Hepatocyte (in vitro differentiated cells): Measurements from ENCODE around the gene FGF12. TPM values are rescaled to one million over a fixed set of nuclear protein-coding genes. Genes with fewer than 3 reads are reported as not detected.
"Not testable (repeated sequence)": the region's sequence is repeated elsewhere in the genome, so short reads cannot be mapped to it uniquely, and the experiment has no call there.

Experiments
- DNase-seq: peaks from one replicate; pipeline ENCODE4 v3.0.0-alpha.2; 2016; ENCODE audit warnings: low spot score
- H2AFZ ChIP-seq: fragments of 200-600 bp; sonication (generic); 2 replicates; pipeline ENCODE4 v1.6.0; 2016; ENCODE audit warnings: antibody characterized with exemption, mild to moderate bottlenecking
- H3K27ac ChIP-seq: fragments of 200-600 bp; sonication (generic); 2 replicates; pipeline ENCODE4 v1.5.1; 2016; ENCODE audit warnings: mild to moderate bottlenecking
- H3K27me3 ChIP-seq: fragments of 200-600 bp; sonication (generic); 2 replicates; pipeline ENCODE4 v1.6.1; 2016
- H3K36me3 ChIP-seq: fragments of 200-600 bp; sonication (generic); replicated peaks from 2 replicates; pipeline ENCODE4 v1.5.1; 2016; ENCODE audit warnings: low read depth; ENCODE audit not compliant: insufficient read depth
- H3K4me1 ChIP-seq: fragments of 200-600 bp; sonication (generic); 2 replicates; pipeline ENCODE4 v1.5.1; 2016; ENCODE audit warnings: mild to moderate bottlenecking, moderate library complexity; ENCODE audit not compliant: insufficient read depth
- H3K4me2 ChIP-seq: fragments of 200-600 bp; sonication (generic); 2 replicates; pipeline ENCODE4 v1.6.0; 2016
- H3K4me3 ChIP-seq: fragments of 200-600 bp; sonication (generic); 2 replicates; pipeline ENCODE4 v1.5.1; 2016; ENCODE audit warnings: mild to moderate bottlenecking
- H3K79me2 ChIP-seq: fragments of 200-600 bp; sonication (generic); 2 replicates; pipeline ENCODE4 v1.6.0; 2017; ENCODE audit warnings: mild to moderate bottlenecking
- H3K9me2 ChIP-seq: fragments of 200-600 bp; sonication (generic); replicated peaks from 2 replicates; pipeline ENCODE4 v1.6.0; 2017; ENCODE audit warnings: mild to moderate bottlenecking; ENCODE audit not compliant: insufficient read depth
- H3K9me3 ChIP-seq: fragments of 200-600 bp; sonication (generic); 2 replicates; pipeline ENCODE4 v1.5.1; 2016; ENCODE audit warnings: low read depth, mild to moderate bottlenecking
- H4K20me1 ChIP-seq: fragments of 200-600 bp; sonication (generic); 2 replicates; pipeline ENCODE4 v1.6.0; 2016; ENCODE audit warnings: mild to moderate bottlenecking; ENCODE audit not compliant: insufficient read depth, poor library complexity, severe bottlenecking
- CTCF ChIP-seq: fragments of 200-600 bp; sonication (generic); IDR thresholded peaks from 2 replicates; pipeline ENCODE4 v1.5.1; 2016; ENCODE audit warnings: antibody characterized with exemption, mild to moderate bottlenecking; ENCODE audit not compliant: poor library complexity
- EZH2 ChIP-seq: fragments of 200-600 bp; sonication (generic); IDR thresholded peaks from 2 replicates; pipeline ENCODE4 v1.6.1; 2016; ENCODE audit warnings: antibody characterized with exemption, mild to moderate bottlenecking, borderline replicate concordance
- EZH2phosphoT487 ChIP-seq: fragments of 200-600 bp; sonication (generic); IDR thresholded peaks from one replicate; pipeline ENCODE4 v1.6.1; 2018; ENCODE audit warnings: antibody characterized with exemption, mild to moderate bottlenecking, low read depth, moderate library complexity; ENCODE audit not compliant: unreplicated experiment, severe bottlenecking
- WGBS: methylation state at CpG from one replicate; pipeline ENCODE4 v1.1.6; 2016; ENCODE audit warnings: low lambda C conversion rate; ENCODE audit errors: missing lambda C conversion rate; 5-methylcytosine and 5-hydroxymethylcytosine counted together
- polyA plus RNA-seq: library from polyadenylated mRNA; unstranded; fragments of >200 nt; fragmentation: Nextera tagmentation; extraction: Ambion mirVana; gene quantifications from 2 replicates; pipeline ENCODE4 v1.2.1, GENCODE V29; 2016
- total RNA-seq: library from RNA; depleted of rRNA; stranded (reverse); fragments of >200 nt; gene quantifications from 2 replicates; pipeline ENCODE4 v1.2.3, GENCODE V29; 2014

Gene FGF12
- total and polyA plus RNA-seq, 2 experiments from 2014 or later: 2.1 TPM

GRCh38 chr3:192745150-192745549 is 17.8 kb upstream of the FGF12 start:
- Histone ChIP-seq H3K9me3 (no peaks in the 10 kb centered on the region), H3K4me1 (no peaks in the 10 kb centered on the region), H4K20me1 (no peaks in the 10 kb centered on the region), H3K36me3 (no peaks in the 10 kb centered on the region), H3K27ac (no peak overlapping the region), H3K79me2 (no peaks in the 10 kb centered on the region), H2AFZ (no peak overlapping the region), H3K9me2 (no peaks in the 10 kb centered on the region), H3K4me2 (no peak overlapping the region), H3K27me3 (no peaks in the 10 kb centered on the region), H3K4me3 (no peak overlapping the region)
- TF ChIP-seq CTCF: no peak
- TF ChIP-seq EZH2phosphoT487: no peak
- TF ChIP-seq EZH2: no peak
- DNase-seq: no peak
- over 99% methylated on average over 7 of the region's 7 CpGs for WGBS

- not testable (repeated sequence) for H4K20me1 ChIP-seq, H2AFZ ChIP-seq, H3K27ac ChIP-seq, H3K79me2 ChIP-seq, H3K9me2 ChIP-seq, H3K4me3 ChIP-seq, H3K27me3 ChIP-seq, H3K4me2 ChIP-seq, H3K4me1 ChIP-seq, H3K36me3 ChIP-seq, DNase-seq, H3K9me3 ChIP-seq
- WGBS: 37% methylated on average over 10 of the region's 19 CpGs
Measured at GRCh38 chr3:192744604-192745003, 17.3 kb upstream of the FGF12 start.

DNA sequence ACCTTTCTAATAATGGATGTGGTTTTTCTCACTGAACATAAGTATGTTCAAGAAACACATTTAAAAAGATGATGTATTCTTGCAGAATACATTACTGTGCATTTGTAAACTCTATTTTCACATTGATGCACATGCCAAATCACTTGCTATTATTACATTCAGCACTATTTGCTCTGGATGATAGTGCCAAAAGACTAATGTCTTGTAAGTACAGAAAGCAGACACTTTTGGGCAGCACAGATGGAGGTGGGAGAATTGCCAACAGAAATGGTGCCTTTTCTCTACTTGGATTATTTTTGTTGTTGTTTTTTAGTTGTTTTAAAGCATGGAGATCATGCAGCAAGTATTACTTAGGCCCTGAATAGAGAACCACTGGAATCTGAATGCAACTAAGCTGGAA is 10.2 kb upstream of the FGF12 start:
- Histone ChIP-seq H3K27ac (no peak overlapping the region), H3K27me3 (no peaks in the 10 kb centered on the region), H3K79me2 (no peaks in the 10 kb centered on the region), H2AFZ (no peak overlapping the region), H3K9me3 (no peaks in the 10 kb centered on the region), H3K4me1 (no peaks in the 10 kb centered on the region), H3K4me2 (no peak overlapping the region), H3K4me3 (no peak overlapping the region), H3K36me3 (no peaks in the 10 kb centered on the region), H4K20me1 (no peaks in the 10 kb centered on the region), H3K9me2 (no peaks in the 10 kb centered on the region)
- TF ChIP-seq EZH2 (no peak), CTCF (no peak), EZH2phosphoT487 (no peak)
- DNase-seq: no peak

DNA sequence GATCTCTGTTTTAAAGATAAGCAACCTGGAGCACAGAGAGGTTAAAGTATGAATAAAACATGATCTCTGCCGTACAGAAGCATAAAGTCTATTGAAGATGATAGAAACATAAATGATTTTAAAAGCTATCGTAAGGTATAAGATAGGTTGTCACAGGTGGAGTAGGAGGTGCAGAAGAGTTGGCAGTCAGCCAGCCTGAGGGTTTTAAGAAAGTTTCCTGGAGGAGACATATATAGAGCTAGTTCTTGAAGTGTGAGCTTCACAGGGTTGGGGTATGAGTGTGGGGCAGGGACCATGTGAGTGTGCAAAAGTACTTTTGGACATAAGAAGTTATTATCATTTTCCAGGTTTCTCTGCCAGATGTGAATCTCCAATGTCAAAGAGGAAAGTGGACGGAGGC is 3.9 kb upstream of the FGF12 start:
- Histone ChIP-seq H3K27ac (no peak overlapping the region), H3K36me3 (no peaks in the 10 kb centered on the region), H3K9me3 (no peaks in the 10 kb centered on the region), H3K79me2 (no peaks in the 10 kb centered on the region), H4K20me1 (no peaks in the 10 kb centered on the region), H3K9me2 (no peaks in the 10 kb centered on the region), H3K4me3 (no peak overlapping the region), H3K4me2 (no peak overlapping the region), H2AFZ (no peak overlapping the region), H3K4me1 (no peaks in the 10 kb centered on the region), H3K27me3 (no peaks in the 10 kb centered on the region)
- WGBS: 84% methylated on average over 3 of the region's 3 CpGs
- TF ChIP-seq EZH2phosphoT487: no peak
- TF ChIP-seq CTCF: no peak
- TF ChIP-seq EZH2: no peak
- DNase-seq: no peak
